ENCODE data around the gene KMT2E.

KMT2E gene

DNA sequence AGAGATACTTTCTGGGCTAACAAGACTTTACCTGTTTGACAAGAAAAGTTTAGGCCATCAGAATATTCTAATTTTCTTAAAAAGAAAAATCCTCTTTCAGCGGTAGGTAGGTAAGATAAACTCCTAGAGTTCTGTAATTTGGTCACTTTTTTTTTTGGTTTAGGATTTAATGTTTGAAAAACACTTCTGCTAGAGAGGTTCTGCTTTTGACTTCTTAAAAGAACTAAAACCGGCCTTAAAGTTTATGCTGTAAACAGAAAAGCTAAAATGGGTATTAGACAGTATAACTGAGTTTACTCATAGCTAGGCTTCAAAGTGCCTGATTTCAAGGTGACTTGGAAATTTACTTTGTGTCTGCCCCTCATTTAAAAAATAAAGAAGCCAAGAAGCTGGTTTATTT lies 21.7 kb upstream of the KMT2E start:
- no peak for TF ChIP-seq CTCF (conservative IDR thresholded peaks at IDR 0.05; ENCODE audit: low read depth, low read length)
- no peak for DNase-seq (ENCODE audit: low read depth)
- H3K4me3 ChIP-seq (ENCODE audit: low read length), result no peak overlapping the region

DNA sequence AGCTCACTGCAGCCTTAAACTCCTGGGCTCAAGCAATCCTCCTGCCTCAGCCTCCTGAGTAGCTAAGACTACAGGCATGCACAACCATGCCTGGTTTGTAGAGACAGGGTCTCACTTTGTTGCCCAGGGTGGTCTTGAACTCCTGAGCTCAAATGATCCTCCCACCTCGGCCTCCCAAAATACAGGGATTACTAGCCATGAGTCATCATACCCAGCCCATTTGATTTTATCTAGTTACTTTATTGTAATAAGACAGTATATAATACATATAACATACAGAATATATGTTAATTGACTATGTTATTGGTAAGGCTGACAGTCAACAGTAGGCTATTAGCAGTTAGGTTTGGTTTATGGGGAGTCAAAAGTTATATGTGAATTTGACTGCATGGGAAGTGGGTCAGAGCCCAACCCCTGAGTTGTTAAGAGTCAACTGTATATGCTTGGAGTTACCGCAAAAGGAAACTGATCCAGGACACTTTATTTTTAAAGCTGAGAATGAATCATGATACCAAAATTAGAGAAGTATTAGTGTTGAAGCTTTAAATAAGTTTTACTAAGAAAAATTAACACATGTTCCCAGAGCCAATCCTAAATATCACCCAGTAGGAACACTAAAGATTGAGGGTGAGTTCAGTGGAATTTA lies 20.7 kb upstream of the KMT2E start:
- no peak overlapping the region for H3K4me3 ChIP-seq (ENCODE audit: low read length)
- TF ChIP-seq CTCF (conservative IDR thresholded peaks at IDR 0.05; ENCODE audit: low read depth, low read length), result no peak
- DNase-seq (ENCODE audit: low read depth), result no peak

- no peak for DNase-seq (ENCODE audit: low read depth)
- no peak for TF ChIP-seq CTCF (conservative IDR thresholded peaks at IDR 0.05; ENCODE audit: low read depth, low read length)
- H3K4me3 ChIP-seq (ENCODE audit: low read length), result no peak overlapping the region
Observed at GRCh38 chr7:104998040-104998752, 15.8 kb upstream of the KMT2E start.

DNA sequence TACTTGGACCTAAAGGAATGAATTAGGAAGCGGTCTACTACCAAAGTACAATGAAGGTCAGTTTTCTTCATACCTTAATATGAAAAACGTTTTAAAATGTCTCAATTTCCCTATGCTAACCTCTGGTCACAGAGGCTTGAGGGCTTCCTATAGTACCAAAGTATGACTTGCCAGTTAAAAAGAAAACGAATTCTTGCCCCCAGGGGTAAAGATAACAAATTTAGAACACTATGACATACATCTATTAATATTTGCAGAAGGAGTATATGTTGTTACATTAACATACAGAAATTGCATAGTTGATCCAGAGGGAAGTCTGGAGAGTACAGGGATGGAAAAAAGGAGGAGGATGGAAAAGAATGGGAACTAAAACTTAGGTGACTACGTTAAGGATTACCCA lies 13.8 kb upstream of the KMT2E start:
- TF ChIP-seq CTCF (conservative IDR thresholded peaks at IDR 0.05; ENCODE audit: low read depth, low read length), result no peak
- no peak overlapping the region for H3K4me3 ChIP-seq (ENCODE audit: low read length)
- DNase-seq (ENCODE audit: low read depth), result no peak

- no peak for DNase-seq (ENCODE audit: low read depth)
- TF ChIP-seq CTCF (conservative IDR thresholded peaks at IDR 0.05; ENCODE audit: low read depth, low read length), result no peak
- H3K4me3 ChIP-seq (ENCODE audit: low read length), result no peak overlapping the region
Observed at GRCh38 chr7:105000927-105001336, 13.1 kb upstream of the KMT2E start.

GRCh38 chr7:105001652-105002184 lies 12.3 kb upstream of the KMT2E start:
- no peak for TF ChIP-seq CTCF (conservative IDR thresholded peaks at IDR 0.05; ENCODE audit: low read depth, low read length)
- H3K4me3 ChIP-seq (ENCODE audit: low read length), result no peak overlapping the region
- DNase-seq (ENCODE audit: low read depth), result no peak

GRCh38 chr7:105003275-105003674 lies 10.7 kb upstream of the KMT2E start:
- no peak for TF ChIP-seq CTCF (conservative IDR thresholded peaks at IDR 0.05; ENCODE audit: low read depth, low read length)
- peak; percentile 70 for DNase-seq (ENCODE audit: low read depth)
- H3K4me3 ChIP-seq (ENCODE audit: low read length), result peak overlapping the region; percentile 1

All from retinal pigment epithelial cell (primary cell).